ENCODE measurements around the gene GLI1. TPM values are rescaled to one million over a fixed set of nuclear protein-coding genes. Genes with fewer than 3 reads are reported as not detected.
A peak's percentile ranks its signal among the peaks of the same experiment; 100 is the strongest.

GLI1 gene
- total RNA-seq, 1 donor from 2014 or later = 1.3 TPM

DNA sequence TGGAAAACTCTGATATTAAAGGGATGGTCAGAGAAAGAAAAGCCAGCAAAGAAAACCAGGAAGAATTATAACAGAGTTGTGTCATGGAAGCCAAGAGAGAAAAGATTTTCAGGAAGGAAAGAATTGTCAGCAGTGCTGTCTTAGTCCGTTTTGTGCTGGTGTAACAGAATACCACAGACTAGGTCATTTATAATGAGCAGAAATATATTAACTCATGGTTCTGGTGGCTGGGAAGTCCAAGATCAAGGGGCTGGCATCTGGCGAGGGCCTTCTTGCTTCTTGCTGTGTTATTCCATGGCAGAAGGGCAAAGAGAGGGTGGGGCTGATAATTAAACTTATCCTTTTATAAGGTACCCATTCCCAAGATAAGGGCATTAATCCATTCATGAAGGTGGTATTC, 10.9 kb upstream of the GLI1 start:
- no peak for DNase-seq (ENCODE audit: low spot score)
- Mint-ChIP-seq H3K27me3 (ENCODE audit: low read depth) (no peaks in the 10 kb centered on the region), H3K9me3 (no peaks in the 10 kb centered on the region), H3K36me3 (ENCODE audit: low read depth) (no peaks in the 10 kb centered on the region), H3K4me1 (ENCODE audit: low read depth) (peaks cover 28% of the 10 kb centered on the region), H3K27ac (no peak overlapping the region), H3K4me3 (ENCODE audit: low read depth) (no peak overlapping the region)
- intact Hi-C loops (cut with micrococcal nuclease) = no loop called here

DNA sequence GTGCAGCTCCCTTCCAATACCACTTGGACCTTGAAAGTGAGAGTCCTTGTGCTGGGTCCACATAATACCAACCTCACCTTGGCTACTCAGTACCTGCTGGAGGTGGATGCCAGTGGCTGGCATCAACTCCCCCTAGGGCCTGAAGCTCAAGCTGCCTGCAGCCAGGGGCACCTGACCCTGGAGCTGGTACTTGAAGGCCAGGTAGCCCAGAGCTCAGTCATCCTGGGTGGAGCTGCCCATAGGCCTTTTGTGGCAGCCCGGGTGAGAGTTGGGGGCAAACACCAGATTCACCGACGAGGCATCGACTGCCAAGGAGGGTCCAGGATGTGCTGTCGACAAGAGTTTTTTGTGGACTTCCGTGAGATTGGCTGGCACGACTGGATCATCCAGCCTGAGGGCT, 10.2 kb upstream of the GLI1 start:
- intact Hi-C loops (cut with micrococcal nuclease) = no loop called here
- no peak overlapping the region for H3K4me3 Mint-ChIP-seq (ENCODE audit: low read depth)
- DNase-seq (ENCODE audit: low spot score) = no peak

DNA sequence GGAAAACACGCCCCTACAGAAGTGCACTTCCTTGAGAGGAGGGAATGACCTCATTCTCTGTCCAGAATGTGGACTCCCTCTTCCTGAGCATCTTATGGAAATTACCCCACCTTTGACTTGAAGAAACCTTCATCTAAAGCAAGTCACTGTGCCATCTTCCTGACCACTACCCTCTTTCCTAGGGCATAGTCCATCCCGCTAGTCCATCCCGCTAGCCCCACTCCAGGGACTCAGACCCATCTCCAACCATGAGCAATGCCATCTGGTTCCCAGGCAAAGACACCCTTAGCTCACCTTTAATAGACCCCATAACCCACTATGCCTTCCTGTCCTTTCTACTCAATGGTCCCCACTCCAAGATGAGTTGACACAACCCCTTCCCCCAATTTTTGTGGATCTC, 9.5 kb upstream of the GLI1 start:
- no peak for DNase-seq (ENCODE audit: low spot score)
- Mint-ChIP-seq H3K27me3 (ENCODE audit: low read depth) (no peaks in the 10 kb centered on the region), H3K9me3 (no peaks in the 10 kb centered on the region), H3K27ac (no peak overlapping the region), H3K36me3 (ENCODE audit: low read depth) (no peaks in the 10 kb centered on the region), H3K4me1 (ENCODE audit: low read depth) (peaks cover 26% of the 10 kb centered on the region), H3K4me3 (ENCODE audit: low read depth) (no peak overlapping the region)
- intact Hi-C loops (cut with micrococcal nuclease) = no loop called here

More for the DNA sequence above, 10.2 kb upstream of the GLI1 start:
- Mint-ChIP-seq H3K4me1 (ENCODE audit: low read depth) (peaks cover 28% of the 10 kb centered on the region), H3K36me3 (ENCODE audit: low read depth) (no peaks in the 10 kb centered on the region), H3K9me3 (no peaks in the 10 kb centered on the region), H3K27ac (no peak overlapping the region), H3K27me3 (ENCODE audit: low read depth) (no peaks in the 10 kb centered on the region)

GRCh38 chr12:57451233-57451778, 8.3 kb upstream of the GLI1 start:
- intact Hi-C loops (cut with micrococcal nuclease) = no loop called here
- H3K36me3 Mint-ChIP-seq (ENCODE audit: low read depth) = no peaks in the 10 kb centered on the region
- H3K4me3 Mint-ChIP-seq (ENCODE audit: low read depth) = no peak overlapping the region
- peak overlapping the region; percentile 8 for H3K27ac Mint-ChIP-seq
- no peaks in the 10 kb centered on the region for H3K9me3 Mint-ChIP-seq
- DNase-seq (ENCODE audit: low spot score) = no peak
- H3K27me3 Mint-ChIP-seq (ENCODE audit: low read depth) = no peaks in the 10 kb centered on the region
- peaks cover 31% of the 10 kb centered on the region for H3K4me1 Mint-ChIP-seq (ENCODE audit: low read depth)

GRCh38 chr12:57452181-57452936, 7.2 kb upstream of the GLI1 start:
- Mint-ChIP-seq H3K27ac (peak overlapping the region; percentile 67), H3K27me3 (ENCODE audit: low read depth) (no peaks in the 10 kb centered on the region), H3K36me3 (ENCODE audit: low read depth) (no peaks in the 10 kb centered on the region), H3K4me1 (ENCODE audit: low read depth) (peaks cover 28% of the 10 kb centered on the region), H3K4me3 (ENCODE audit: low read depth) (peak overlapping the region; percentile 28), H3K9me3 (no peaks in the 10 kb centered on the region)
- intact Hi-C loops (cut with micrococcal nuclease) = loop anchor here (2.0 kb wide), 2 partner anchors 22 to 144 kb away; partner anchors contain the start of gene R3HDM2
- no peak for DNase-seq (ENCODE audit: low spot score)

DNA sequence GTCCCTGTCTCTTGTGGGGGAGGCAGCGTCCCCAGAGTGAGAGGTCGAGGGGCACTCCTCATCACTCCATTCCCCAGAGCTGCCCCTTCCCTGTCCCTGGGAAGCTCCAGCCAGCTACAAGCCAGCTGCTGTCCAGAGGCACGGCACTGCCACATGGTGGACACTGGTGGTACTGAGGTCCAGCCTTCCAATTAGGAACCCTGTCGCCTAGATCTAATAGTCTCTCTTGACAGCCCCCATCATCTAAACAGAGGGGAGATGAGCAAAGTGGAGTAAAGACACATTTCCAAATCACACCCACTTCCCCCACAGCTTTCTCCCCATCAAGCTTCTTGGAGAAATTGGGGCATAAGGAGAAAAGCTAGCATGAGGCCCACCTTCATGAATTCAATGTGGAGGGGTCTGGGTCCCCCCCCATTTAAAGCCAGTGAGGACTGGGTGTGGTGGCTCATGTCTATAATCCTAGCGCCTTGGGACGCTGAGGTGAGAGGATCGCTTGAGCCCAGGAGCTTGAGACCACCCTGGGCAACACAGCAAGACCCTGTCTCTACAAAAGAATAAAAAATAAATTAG, 6.6 kb upstream of the GLI1 start:
- no peaks in the 10 kb centered on the region for H3K9me3 Mint-ChIP-seq
- H3K27me3 Mint-ChIP-seq (ENCODE audit: low read depth) = no peaks in the 10 kb centered on the region
- intact Hi-C loops (cut with micrococcal nuclease) = loop anchor here (2.0 kb wide), 2 partner anchors 22 to 144 kb away; partner anchors contain the start of gene R3HDM2
- peak; percentile 44 for DNase-seq (ENCODE audit: low spot score)
- peak overlapping the region; percentile 67 for H3K27ac Mint-ChIP-seq
- peaks cover 30% of the 10 kb centered on the region for H3K4me1 Mint-ChIP-seq (ENCODE audit: low read depth)
- no peaks in the 10 kb centered on the region for H3K36me3 Mint-ChIP-seq (ENCODE audit: low read depth)
- H3K4me3 Mint-ChIP-seq (ENCODE audit: low read depth) = no peak overlapping the region

GRCh38 chr12:57454213-57454565, 5.4 kb upstream of the GLI1 start:
- Mint-ChIP-seq H3K4me3 (ENCODE audit: low read depth) (no peak overlapping the region), H3K36me3 (ENCODE audit: low read depth) (no peaks in the 10 kb centered on the region), H3K27ac (no peak overlapping the region), H3K9me3 (no peaks in the 10 kb centered on the region), H3K4me1 (ENCODE audit: low read depth) (peaks cover 35% of the 10 kb centered on the region), H3K27me3 (ENCODE audit: low read depth) (no peaks in the 10 kb centered on the region)
- intact Hi-C loops (cut with micrococcal nuclease) = no loop called here
- DNase-seq (ENCODE audit: low spot score) = no peak

DNA sequence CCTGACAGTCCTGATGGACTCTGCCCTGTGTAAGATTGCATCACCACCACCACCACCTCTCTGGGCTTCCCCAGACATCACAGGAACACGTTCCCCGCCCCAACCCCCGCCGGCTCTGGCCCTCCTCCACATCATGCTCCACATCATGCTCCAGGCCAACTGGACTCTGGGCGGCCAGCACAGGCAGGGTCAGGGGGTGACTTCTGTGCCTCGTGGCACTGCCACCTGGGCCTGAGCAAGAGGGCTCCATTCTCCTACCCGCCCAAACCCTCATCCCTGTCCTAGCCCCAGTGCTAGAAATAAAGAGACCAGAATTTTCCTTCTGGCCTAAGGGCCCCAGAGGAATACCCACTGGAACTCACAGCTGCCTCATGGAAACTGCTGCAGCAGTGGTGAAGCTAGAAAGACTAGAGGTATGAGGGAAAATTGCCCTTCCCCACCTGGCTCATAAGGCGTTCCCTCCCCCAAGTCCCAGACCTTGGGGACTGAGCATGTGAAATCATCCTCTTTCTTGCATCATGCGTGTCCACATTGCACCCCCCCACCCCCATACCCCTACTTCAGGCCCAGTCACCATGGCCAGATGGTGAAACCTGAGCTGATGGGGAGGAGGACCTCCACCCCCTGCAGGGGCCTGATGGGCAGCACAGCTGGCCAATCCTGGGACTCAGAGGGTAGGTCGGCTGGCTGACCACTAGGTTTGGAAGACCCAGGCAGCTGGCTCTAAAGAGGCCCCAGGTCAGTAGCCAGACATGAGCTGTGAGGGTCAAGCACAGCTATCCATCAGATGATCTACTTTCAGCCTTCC, 4.8 kb upstream of the GLI1 start, which contains the start of gene INHBE:
Gene INHBE, plus strand, starts transcription at position 742 of the 808 bp plus-strand sequence. CDS start 230 bp downstream, outside the sequence.
- Mint-ChIP-seq H3K4me3 (ENCODE audit: low read depth) (peak within 1 kb of the TSS; percentile 72), H3K27ac (no peak within 1 kb of the TSS), H3K4me1 (ENCODE audit: low read depth) (peaks cover 38% of the 10 kb centered on the region), H3K36me3 (ENCODE audit: low read depth) (no peaks in the 10 kb centered on the region), H3K9me3 (no peaks in the 10 kb centered on the region), H3K27me3 (ENCODE audit: low read depth) (no peaks in the 10 kb centered on the region)
- DNase-seq (ENCODE audit: low spot score) = no peak
- intact Hi-C loops (cut with micrococcal nuclease) = loop anchor here (5.0 kb wide), 1 partner anchor 172 kb away; no protein-coding TSS in a partner anchor

DNA sequence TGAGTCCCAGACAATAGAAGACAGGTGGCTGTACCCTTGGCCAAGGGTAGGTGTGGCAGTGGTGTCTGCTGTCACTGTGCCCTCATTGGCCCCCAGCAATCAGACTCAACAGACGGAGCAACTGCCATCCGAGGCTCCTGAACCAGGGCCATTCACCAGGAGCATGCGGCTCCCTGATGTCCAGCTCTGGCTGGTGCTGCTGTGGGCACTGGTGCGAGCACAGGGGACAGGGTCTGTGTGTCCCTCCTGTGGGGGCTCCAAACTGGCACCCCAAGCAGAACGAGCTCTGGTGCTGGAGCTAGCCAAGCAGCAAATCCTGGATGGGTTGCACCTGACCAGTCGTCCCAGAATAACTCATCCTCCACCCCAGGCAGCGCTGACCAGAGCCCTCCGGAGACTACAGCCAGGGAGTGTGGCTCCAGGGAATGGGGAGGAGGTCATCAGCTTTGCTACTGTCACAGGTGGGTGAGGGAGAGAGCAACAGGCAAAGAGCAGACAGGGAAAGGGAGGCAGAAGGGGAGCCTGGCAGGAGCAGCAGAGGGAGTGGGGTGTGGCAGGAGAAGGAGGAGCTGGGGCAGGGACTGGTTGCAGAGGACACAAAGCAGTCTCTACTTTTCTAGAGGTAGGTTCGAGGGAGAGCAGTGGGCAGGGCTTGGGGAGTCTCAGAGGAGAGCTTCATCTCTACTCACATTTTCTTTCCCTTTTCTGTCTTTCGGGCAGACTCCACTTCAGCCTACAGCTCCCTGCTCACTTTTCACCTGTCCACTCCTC, 4.0 kb upstream of the GLI1 start:
- Mint-ChIP-seq H3K27me3 (ENCODE audit: low read depth) (peaks cover 4% of the 10 kb centered on the region), H3K4me3 (ENCODE audit: low read depth) (peak overlapping the region; percentile 72), H3K4me1 (ENCODE audit: low read depth) (peaks cover 39% of the 10 kb centered on the region), H3K36me3 (ENCODE audit: low read depth) (no peaks in the 10 kb centered on the region), H3K9me3 (no peaks in the 10 kb centered on the region), H3K27ac (no peak overlapping the region)
- intact Hi-C loops (cut with micrococcal nuclease) = loop anchor here (5.0 kb wide), 1 partner anchor 173 kb away; no protein-coding TSS in a partner anchor
- no peak for DNase-seq (ENCODE audit: low spot score)

DNA sequence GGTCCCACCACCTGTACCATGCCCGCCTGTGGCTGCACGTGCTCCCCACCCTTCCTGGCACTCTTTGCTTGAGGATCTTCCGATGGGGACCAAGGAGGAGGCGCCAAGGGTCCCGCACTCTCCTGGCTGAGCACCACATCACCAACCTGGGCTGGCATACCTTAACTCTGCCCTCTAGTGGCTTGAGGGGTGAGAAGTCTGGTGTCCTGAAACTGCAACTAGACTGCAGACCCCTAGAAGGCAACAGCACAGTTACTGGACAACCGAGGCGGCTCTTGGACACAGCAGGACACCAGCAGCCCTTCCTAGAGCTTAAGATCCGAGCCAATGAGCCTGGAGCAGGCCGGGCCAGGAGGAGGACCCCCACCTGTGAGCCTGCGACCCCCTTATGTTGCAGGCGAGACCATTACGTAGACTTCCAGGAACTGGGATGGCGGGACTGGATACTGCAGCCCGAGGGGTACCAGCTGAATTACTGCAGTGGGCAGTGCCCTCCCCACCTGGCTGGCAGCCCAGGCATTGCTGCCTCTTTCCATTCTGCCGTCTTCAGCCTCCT, 3.4 kb upstream of the GLI1 start:
- Mint-ChIP-seq H3K4me1 (ENCODE audit: low read depth) (peaks cover 36% of the 10 kb centered on the region), H3K9me3 (no peaks in the 10 kb centered on the region), H3K4me3 (ENCODE audit: low read depth) (peak overlapping the region; percentile 72), H3K27ac (no peak overlapping the region), H3K36me3 (ENCODE audit: low read depth) (no peaks in the 10 kb centered on the region), H3K27me3 (ENCODE audit: low read depth) (peaks cover 8% of the 10 kb centered on the region)
- peak; percentile 36 for DNase-seq (ENCODE audit: low spot score)
- intact Hi-C loops (cut with micrococcal nuclease) = loop anchor here (5.0 kb wide), 1 partner anchor 174 kb away; no protein-coding TSS in a partner anchor

- DNase-seq (ENCODE audit: low spot score) = no peak
- H3K4me1 Mint-ChIP-seq (ENCODE audit: low read depth) = peaks cover 41% of the 10 kb centered on the region
- no peak overlapping the region for H3K4me3 Mint-ChIP-seq (ENCODE audit: low read depth)
- peaks cover 12% of the 10 kb centered on the region for H3K27me3 Mint-ChIP-seq (ENCODE audit: low read depth)
- H3K27ac Mint-ChIP-seq = no peak overlapping the region
- intact Hi-C loops (cut with micrococcal nuclease) = loop anchor here (5.0 kb wide), 1 partner anchor 175 kb away; no protein-coding TSS in a partner anchor
- H3K9me3 Mint-ChIP-seq = no peaks in the 10 kb centered on the region
- no peaks in the 10 kb centered on the region for H3K36me3 Mint-ChIP-seq (ENCODE audit: low read depth)
Observed at GRCh38 chr12:57456737-57457490, 2.7 kb upstream of the GLI1 start.
